ENCODE measurements around the gene ROGDI.

The ROGDI gene

DNA sequence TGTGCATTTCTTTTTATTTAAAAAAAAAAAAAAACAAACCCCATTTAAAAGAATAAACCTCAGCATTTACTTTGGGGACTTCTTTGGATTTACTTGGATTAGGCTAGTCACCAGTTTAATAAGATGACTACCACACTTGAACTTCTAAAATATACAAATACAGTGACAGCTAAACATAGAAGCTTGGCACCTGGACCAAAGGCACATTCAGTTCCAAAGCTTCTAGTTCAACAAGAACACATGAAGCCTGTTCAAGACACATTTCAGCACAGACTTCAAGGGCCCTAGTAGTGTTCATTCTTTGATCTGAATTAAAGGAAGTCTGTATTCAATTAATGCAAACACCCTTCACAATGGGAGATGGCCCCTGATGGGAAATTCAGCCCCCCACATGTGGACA is 11.6 kb upstream of the ROGDI start:
- DNase-seq (ENCODE audit: low read depth in 1 of 2, low spot score in 1 of 2), result no peak

DNA sequence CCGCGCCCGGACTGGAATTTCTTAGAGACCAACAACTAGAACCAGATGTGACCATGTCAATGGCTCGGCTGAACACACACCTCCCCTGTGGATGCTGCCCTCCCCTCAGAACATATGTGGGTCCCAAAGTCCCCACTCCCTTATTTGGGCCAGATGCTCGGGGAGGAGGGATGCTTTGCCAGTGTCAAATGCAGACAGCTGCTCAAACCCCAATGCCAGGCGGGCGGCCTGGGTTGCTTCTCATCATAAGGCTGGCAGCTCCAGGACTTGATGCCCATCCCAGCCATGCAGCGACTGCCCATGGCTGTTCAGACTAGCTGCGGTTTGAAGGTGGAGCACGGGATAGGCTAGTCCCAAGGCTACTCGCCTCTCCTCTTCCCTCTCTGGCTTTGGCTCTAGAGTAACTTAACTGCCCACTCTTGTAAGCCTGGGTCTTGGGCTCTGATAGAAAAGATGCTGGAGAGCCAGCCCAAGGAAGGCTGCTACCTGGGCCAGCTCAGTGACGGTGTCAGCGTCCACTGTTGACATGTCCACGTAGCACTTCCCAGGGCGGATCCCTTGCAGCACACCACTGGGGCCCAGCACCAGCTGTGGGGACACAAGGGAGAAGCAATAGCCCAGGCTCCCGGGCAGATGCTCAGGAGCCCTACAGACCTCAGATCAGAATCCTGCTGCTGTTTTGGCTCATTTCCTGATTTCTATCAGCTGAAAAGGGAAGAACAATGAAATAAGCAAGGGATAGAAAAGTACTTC is 11.0 kb upstream of the ROGDI start:
- DNase-seq (ENCODE audit: low read depth in 1 of 2, low spot score in 1 of 2), result no peak

DNA sequence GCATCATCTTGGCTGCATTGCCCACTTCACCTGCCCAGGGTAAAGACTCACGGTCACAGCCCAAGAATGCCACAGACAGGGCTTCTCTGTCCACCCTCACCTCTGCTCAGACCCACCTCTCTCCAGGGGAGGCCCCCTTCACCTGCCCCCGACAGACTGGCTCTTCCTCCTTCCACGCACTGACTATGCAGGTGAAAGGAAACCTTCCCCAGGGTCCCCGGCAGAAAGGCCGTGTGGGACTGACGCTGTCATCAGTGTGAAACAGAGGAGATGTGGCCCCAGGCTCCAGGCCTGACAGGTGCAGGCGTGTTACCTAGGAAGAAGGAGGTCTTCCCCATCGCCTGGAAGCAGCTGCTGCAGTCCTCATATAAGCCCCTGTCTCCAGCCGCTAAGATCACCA is 9.3 kb upstream of the ROGDI start:
- DNase-seq (ENCODE audit: low read depth in 1 of 2, low spot score in 1 of 2), result no peak

DNA sequence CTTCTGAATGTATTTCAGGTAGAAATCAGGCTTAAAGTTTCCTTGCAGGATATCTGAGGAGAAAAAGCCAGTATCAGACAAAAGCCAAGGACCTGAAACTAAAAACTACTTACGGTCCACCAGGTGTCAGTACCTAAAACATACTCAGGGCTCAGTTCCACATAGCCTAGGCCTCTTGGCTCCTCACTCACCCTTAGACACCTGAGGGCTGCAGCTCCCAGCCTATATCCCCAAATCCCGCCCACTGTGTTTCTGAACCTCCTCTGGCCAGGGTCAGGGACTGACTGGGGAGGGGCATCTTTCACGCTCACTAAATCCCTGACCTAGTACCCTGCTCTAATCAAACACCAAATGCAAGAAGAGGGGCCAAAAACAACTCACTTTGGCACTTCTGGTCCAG is 8.8 kb upstream of the ROGDI start:
- DNase-seq (ENCODE audit: low read depth in 1 of 2, low spot score in 1 of 2), result no peak

DNA sequence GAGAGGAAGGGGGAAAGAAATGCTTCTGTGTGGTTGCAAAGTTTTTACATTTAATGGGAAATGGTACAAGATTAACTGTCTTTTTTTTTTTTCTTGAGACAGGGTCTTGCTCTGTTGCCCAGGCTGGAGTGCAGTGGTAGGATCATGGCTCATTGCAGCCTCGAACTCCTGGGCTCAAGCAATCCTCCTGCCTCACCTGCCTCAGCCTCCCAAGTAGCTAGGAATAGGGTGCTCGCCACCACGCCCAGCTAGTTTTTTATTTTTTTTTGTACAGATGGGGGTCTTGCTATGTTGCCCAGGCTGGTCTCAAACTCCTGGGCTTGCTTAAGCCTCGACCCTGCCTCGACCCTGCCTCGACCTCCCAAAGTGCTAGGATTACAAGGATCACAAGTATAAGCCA is 3.8 kb upstream of the ROGDI start:
- DNase-seq (ENCODE audit: low read depth in 1 of 2, low spot score in 1 of 2), result no peak

DNA sequence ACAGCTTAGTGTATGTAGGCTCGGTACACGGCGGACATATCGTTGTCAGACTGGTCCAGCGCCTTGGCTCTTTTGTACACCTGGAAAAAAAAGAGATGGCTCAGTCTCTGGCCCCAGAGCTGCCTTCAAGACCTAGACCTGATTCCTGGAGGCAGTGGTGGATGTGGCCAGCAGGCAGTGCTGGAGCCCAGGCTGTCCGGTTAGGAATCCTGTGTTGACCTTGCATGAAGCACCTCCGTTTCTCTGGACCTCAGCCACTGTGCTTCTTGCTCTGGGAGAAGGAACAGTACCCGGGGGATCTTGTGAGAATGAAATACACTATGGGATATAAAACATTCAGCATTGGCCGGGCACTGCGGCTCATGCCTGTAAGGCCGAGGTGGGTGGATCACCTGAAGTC is 2.8 kb upstream of the ROGDI start:
- DNase-seq (ENCODE audit: low read depth in 1 of 2, low spot score in 1 of 2), result no peak

DNA sequence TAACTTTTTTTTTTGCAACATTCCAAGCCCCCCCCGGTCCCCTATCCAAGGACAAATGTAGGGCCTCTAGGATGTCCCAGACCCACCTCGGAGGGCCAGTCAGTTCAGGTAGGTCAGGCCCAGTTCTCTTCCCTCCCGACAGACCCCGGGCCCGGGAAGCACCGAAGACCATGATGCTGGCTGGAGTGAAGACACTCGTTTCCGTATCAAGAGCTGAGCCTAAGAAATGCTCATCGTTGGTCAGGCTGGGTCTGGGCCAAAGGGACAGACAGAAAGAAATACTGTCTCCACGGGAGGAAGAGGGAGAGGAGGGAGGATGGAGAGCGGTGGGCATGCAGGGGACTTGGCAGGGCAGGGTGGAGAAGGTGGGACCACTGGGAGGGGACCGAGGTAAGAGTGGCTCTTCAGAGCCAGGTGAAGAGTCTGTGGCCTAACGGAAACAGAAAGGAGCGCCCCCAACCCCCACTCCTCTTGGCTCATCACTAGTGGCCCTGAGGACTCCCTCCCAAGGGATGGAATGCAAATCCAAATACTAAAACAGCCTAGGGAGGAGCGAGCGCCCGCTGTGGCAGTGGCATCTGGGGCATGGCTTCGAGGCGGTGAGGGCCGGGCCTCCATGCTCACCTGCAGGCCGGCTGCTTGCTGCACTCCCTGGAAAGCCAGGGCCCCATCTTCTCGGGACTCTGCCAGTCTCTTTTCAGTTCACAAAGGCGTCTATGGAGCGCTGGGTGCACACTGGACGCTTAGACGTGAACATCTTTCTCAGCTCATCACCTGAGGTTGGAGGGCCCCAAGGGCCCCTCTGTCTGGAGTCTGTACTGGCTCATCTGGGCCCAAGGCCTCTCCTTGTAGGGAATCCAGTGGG is 1.7 kb upstream of the ROGDI start:
- DNase-seq (ENCODE audit: low read depth in 1 of 2, low spot score in 1 of 2), result no peak

DNA sequence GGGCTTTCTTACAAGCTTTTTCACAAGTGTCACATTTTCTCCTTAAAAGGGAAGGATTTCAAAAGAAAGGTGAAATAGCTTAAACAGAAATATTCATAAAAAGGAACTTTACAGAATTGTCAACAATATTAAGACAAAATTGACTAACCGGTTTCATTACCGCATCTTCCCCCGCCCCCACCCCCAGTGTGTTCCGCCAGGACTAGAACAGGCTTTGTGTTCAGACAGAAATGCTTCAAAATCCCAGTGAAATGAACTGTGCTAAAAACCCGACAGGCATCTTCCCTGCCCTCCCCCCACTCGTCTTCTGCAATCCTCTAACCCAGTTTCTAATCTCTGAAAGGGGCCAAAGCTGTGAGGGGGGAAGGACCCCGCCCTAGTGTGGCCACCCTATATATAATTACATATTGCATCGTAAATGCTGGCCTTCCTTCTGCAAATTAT is 990 bp upstream of the ROGDI start:
- no peak for DNase-seq (ENCODE audit: low read depth in 1 of 2, low spot score in 1 of 2)

DNA sequence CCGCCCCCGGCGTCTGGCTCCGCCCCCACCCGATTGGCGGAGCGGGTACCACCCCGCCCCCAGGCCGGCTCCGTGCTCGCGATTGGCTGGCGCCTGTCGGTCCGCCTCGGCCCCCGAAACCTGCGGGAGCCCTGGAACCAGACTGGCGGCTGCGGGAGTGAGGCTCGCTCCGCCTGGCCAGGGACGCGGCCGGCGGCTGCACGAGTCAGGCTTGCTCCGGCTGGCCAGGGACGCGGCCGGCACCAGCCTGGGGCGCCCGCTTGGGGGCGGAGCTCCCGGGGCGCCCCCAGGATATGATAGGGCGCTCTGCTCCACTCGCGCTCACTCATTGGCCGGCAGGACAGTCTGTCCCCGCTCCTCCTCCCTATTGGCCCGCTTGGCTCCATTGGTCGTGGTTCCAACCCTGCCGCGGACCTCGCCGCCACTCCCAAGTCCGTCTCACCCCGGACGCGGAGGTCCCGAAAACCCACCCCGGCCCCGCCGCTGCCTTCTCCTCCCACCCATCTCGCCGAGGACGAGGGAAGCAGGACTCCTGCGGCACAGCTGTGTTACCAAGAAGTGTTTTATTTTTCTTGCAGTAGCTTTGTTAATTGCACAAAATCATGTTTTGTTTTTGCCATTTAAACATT is 340 bp upstream of the ROGDI start:
- peak; percentile 79 to 82 for DNase-seq (ENCODE audit: low read depth in 1 of 2, low spot score in 1 of 2)

DNA sequence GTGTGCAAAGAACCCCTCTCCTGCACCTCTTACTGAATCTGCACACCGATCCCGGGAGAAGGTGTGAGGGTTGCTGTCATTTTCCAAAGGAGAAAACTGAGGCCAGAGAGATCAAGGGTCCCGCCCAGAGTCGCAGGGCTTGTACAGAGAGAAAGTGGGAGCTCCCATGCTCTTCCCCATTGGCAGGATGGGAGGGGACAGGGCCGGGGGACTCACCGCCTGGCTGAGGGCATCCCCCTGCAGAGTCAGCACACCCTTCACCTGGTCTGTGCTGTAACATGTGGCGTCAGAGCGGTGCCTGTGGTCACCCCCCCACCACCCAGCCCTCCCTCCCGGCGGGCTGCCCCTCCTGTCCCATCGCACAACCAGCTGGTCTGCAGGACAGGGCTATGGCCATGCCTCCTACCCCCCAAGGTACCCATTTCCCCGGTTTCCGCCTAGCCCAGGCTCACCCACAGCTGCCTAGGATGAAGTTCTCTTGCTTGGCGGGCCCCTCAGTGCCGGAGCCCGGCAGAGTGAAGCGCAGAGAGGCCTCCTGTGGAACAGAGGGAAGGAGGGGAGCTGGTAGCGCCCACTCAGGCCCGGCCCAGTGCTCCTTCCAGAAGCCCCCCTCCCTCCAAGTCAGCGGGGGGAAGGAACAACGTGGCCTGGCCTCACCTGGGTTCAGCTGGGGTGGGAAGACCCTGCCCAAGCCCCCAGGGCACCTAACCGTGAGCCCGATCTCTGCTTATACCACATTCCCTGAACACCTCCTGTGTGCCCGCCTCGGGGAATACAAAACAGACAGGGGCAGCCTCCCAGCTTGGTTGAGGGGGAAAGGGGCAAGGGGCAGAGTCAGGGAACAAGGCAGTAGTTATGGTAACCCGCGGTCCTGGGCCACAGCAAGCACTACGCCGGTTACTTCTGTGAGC is 1.1 kb downstream of the ROGDI start:
- DNase-seq (ENCODE audit: low read depth in 1 of 2, low spot score in 1 of 2), result no peak

DNA sequence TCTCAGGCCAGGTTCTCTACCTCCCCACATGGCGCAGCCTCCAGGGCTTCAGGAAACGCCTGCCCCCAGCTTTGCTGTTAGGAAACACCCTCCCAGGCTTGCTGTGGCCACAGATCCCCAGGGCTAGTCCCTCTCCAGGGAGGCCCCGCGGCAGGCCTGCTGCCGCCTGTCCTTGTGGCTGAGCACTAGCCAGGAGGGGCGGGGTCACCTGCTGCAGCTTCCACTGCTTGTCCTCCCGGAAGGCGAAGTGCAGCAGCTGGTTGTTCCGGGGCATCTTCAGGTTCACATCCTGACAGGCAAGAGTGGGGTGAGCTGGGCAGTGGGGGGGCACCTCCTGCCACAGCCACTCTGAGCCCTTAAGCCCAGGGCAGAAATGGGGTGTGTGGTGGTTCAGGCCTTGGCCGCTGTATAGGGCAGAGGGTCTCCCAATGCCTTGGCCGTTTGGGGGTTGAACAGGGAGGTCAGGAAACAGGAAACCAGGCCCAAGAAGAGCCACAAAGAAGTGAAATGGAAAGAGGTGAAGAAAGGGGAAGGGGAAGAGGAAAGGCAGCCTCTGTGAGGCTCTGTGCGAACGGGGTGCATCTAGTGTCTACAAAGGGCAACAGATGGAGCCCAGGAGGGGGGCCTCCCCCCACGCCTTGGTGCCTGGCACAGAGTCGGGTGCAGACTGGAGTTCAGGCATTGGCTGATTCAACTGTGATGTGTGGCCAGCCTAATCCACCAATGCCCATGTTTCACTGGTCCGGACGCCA is 2.0 kb downstream of the ROGDI start:
- DNase-seq (ENCODE audit: low read depth in 1 of 2, low spot score in 1 of 2), result no peak

DNA sequence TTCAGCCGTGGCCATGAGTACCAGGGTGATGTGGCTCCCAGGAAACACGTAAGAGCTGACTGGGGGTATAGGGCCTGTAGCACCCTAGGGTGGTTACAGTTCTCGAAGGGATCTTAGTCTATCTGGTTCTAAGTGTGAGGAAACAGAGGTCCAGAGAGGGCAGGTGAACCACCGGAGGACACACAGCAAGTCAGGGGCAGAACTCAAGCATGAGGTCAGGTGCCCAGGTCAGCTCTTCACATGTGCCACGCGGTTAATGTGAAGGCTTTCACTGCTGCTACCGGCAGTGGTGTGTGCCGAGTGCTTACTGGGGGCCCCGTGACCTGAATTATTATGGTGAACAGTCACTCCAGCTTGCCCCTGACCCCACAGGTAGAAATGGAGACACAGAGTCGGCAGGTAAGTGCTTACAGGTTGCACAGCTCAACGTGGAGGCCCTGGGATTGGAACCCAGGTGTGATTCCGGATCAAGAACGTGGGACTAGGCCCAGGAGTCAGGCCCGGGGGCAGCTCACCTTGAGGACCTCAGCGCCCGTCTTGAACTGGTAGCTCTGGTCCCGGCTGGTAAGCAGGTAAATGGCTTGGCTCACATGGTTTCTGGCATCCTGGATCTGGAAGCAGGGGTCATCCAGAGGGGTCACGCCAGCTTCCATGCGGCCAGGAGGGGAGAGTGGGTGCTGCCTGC is 3.1 kb downstream of the ROGDI start:
- no peak for DNase-seq (ENCODE audit: low read depth in 1 of 2, low spot score in 1 of 2)

DNA sequence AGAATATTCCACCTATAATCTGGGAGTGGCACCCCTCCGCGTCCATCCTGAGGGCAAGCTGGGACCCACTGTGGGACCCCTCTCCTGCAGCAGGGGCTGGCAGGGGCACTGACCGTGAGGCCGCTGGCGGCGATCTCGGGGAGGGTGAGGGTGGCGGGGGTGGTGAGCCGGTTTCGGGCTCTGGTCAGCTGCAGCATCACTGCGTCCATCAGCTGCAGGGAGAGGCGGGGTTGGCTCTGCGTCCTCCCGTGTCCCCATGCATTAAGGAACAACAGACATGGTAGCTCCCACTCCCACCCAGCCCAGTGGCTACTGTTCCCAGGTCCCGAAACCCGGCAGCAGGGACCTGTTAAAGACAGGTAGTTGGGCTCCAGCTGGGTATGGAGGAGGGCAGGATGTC is 4.0 kb downstream of the ROGDI start:
- no peak for DNase-seq (ENCODE audit: low read depth in 1 of 2, low spot score in 1 of 2)

DNA sequence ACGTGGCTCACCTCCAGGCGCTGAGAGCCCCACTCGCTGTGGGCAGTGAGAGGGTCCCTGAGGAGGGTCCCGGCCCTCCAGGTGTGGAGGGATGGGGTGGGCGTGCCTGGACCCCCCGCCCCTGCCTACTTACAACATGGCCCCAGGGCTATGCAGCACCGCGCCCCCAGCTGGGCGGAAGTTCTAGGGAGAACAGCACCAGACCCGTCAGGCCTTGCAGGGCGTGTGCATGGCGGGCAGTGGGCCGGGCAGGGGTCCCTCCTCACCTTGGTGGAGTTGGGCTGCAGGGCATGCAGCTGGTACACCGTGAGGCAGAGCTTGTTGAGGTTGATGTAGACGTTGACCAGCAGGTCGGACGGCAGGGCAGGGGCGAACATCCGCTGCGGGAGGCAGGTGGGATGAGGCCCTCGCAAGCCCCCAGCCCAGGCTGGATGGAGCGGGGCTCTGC is 4.6 kb downstream of the ROGDI start:
- no peak for DNase-seq (ENCODE audit: low read depth in 1 of 2, low spot score in 1 of 2)

DNA sequence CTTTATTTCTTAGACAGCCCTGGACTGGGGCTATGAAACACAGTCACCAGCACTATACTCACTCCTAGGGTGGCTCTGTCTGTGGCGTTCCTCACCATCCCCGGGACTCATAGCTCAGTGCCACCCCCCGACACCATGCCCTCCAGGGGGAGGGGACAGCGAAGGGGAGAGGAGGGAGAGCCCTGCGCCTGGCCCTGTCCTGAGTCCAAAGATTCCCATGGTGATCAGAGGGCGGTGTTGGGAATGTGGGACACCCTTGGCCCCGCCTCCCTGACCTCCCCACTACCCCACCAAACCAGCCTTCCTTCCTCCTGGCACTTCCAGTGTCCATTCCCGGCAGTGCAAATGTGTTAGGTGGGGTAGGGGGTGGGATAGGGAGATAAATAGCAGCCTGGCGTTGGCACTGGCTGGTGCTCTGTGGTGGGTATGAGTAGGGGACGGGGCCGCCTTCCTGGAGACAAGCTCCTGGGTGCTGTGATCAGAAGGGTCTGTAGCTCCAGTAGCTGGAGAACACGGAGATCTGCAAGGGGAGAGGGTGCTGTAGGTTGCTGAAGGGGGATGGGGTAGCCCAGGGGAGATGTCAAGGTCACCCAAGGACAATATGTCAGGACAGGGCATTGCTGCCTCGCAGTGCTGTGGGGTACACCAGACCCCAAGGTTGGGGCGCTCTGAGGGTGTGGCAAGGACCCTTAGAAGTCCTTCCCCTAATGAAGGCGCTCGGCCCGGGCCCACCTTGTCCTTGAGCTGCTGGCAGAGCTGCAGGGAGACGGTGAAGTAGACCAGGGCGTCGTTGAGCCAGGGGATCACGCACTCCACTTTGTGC is 5.2 kb downstream of the ROGDI start:
- DNase-seq (ENCODE audit: low read depth in 1 of 2, low spot score in 1 of 2), result no peak

DNA sequence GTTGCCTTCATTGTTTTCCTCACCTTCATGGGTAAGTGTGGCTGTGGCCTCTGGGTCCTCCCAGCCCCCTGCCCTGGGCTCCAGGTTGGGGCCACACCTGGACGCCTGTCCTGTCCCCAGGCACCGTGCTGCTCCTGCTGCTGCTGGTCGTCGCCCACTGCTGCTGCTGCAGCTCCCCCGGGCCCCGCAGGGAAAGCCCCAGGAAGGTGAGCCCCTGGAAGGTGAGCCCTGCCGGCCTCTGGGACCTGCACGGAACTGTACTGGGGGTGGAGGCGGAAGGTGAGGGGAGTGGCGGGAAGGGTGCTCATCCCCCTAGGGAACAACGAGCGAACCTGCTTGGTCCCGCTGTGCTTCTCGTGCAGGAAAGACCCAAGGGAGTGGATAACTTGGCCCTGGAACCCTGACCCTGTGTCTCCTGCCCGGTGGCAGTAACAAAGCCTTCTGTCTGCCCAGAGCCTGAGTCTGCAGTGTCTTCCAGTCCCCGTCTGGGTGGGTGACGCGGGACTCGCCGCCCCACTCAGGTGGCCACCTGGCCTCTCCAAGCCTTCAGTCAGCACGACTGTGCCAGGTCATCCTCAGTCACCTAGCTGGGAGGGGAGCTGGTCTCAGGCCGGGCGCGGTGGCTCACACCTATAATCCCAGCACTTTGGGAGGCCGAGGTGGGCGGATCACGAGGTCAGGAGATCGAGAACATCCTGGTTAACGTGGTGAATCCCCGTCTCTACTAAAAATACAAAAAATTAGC is 6.4 kb downstream of the ROGDI start:
- no peak for DNase-seq (ENCODE audit: low read depth in 1 of 2, low spot score in 1 of 2)

DNA sequence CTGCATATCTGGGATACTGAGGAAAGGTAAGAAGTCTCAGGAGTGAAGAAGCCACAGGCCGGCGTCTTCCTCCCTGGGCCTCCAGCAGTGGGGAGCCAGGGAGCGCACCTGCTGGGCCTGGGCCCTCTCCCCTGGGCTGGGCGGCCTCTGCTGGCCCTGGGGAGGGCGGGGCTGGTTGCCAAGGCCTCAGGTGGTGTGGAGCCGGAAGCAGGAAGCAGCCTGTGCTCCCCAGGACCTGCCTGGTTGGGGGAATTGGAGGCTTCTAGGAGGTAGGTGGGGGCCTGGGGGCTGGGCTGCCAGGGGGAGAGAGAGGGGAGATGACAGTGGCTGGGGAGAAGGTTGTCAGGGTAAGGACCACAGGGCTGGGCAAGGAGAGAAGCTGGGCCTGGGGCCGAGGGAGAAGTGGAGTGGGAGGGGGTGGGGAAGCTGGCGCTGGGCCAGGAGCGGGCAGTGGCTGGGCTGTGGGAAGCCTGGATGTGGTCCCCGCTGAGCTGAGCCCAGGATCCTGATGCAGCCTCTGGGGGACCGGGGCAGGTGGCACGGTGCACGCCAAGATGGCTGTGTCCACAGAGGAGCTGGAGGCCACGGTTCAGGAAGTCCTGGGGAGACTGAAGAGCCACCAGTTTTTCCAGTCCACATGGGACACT is 7.1 kb downstream of the ROGDI start, which contains the start of gene SMIM22:
Gene SMIM22, plus strand, starts transcription at position 189 of the 647 bp plus-strand sequence. Its CDS starts 366 bp downstream, at position 555.
- no peak for DNase-seq (ENCODE audit: low read depth in 1 of 2, low spot score in 1 of 2)
